B cell (primary cell): Measurements from ENCODE around the gene MRRF. TPM values are rescaled to one million over a fixed set of nuclear protein-coding genes. Genes with fewer than 3 reads are reported as not detected.

ENCODE experiments used
- ATAC-seq: fragments of 200-7000 bp; cut with Tn5 transposase; one replicate; pipeline ENCODE4 v1.10.0; 2021; ENCODE audit warnings: low read depth, mild to moderate bottlenecking, moderate number of reproducible peaks, moderate library complexity
- CTCF ChIA-PET: fragments of 350-600 bp; sonication (Branson Sonifier 250); formaldehyde crosslinking; loops from one replicate; lab custom pipeline; 2021; ENCODE audit warnings: antibody characterized with exemption, inconsistent platforms; lab: Charles Lee
- POLR2A ChIA-PET: fragments of 350-600 bp; sonication (Branson Sonifier 250); formaldehyde crosslinking; loops from one replicate; lab custom pipeline; 2021; ENCODE audit warnings: antibody characterized with exemption; lab: Charles Lee
- DNase-seq: peaks from one replicate; pipeline ENCODE4 v3.0.0; 2013
- H2AFZ ChIP-seq: 2 replicates; pipeline ENCODE4 v1.6.1; 2012; ENCODE audit warnings: mild to moderate bottlenecking, low read depth, low read length; ENCODE audit not compliant: insufficient read depth, poor library complexity, severe bottlenecking
- H3K27ac ChIP-seq, 2 donors: 1 replicate in 1 of 2; 2 replicates in 1 of 2; pipeline ENCODE4 v1.5.1; 2012 to 2013; ENCODE audit warnings: low read length in 2 of 2, mild to moderate bottlenecking in 2 of 2, moderate library complexity in 1 of 2
- H3K27me3 ChIP-seq, 4 experiments: fragments of 200-600 bp in 1 of 4; sonication (generic) in 1 of 4; replicated peaks in 1 of 4; 1 replicate in 2 of 4; 2 replicates in 2 of 4; pipeline versions ENCODE4 v1.6.1 to v1.7.0; 2013 to 2016; ENCODE audit warnings: low read length in 3 of 4, mild to moderate bottlenecking in 2 of 4, mixed read lengths in 1 of 4, moderate library complexity in 1 of 4; ENCODE audit not compliant: insufficient read depth in 4 of 4, control insufficient read depth in 3 of 4; ENCODE audit errors: control extremely low read depth in 1 of 4
- H3K36me3 ChIP-seq, 2 experiments: replicated peaks in 1 of 2; 1 replicate in 1 of 2; 2 replicates in 1 of 2; pipeline versions ENCODE4 v1.6.1 to v1.7.1; 2013; ENCODE audit warnings: low read length in 1 of 2; ENCODE audit not compliant: insufficient read depth in 2 of 2, control insufficient read depth in 1 of 2; ENCODE audit errors: control extremely low read depth in 1 of 2, extremely low read depth in 1 of 2
- H3K4me1 ChIP-seq, 2 donors: fragments of 200-600 bp in 1 of 2; sonication (generic) in 1 of 2; 1 replicate in 1 of 2; 2 replicates in 1 of 2; pipeline versions ENCODE4 v1.5.1 to v1.6.1; 2013 to 2017; ENCODE audit warnings: low read length in 2 of 2; ENCODE audit not compliant: control insufficient read depth in 2 of 2, insufficient read depth in 2 of 2
- H3K4me2 ChIP-seq: replicated peaks from 2 replicates; pipeline ENCODE3; 2012; ENCODE audit warnings: mild to moderate bottlenecking, low read depth, low read length; ENCODE audit not compliant: poor library complexity, severe bottlenecking
- H3K4me3 ChIP-seq, 5 experiments: fragments of 200-600 bp in 1 of 5; sonication (generic) in 1 of 5; 1 replicate in 3 of 5; 2 replicates in 2 of 5; pipeline versions ENCODE4 v1.5.1 to v1.7.0; 2011 to 2016; ENCODE audit warnings: low read length in 4 of 5, mild to moderate bottlenecking in 4 of 5, low read depth in 2 of 5, control low read depth in 1 of 5, moderate library complexity in 1 of 5; ENCODE audit not compliant: insufficient read depth in 1 of 5; ENCODE audit errors: control extremely low read depth in 1 of 5, extremely low read depth in 1 of 5
- H3K79me2 ChIP-seq: fragments of 200-600 bp; sonication (generic); one replicate; pipeline ENCODE4 v1.6.0; 2016; ENCODE audit warnings: low read length; ENCODE audit not compliant: control insufficient read depth, insufficient read depth
- H3K9ac ChIP-seq: fragments of 200-600 bp; sonication (generic); 2 replicates; pipeline ENCODE4 v1.6.1; 2017; ENCODE audit warnings: mild to moderate bottlenecking, low read length, moderate library complexity
- H3K9me3 ChIP-seq, 3 donors: one replicate each; pipeline versions ENCODE4 v1.6.1 to v1.7.1; 2013; ENCODE audit warnings: low read length in 2 of 3; ENCODE audit not compliant: control insufficient read depth in 2 of 3, insufficient read depth in 1 of 3; ENCODE audit errors: control extremely low read depth in 1 of 3
- H4K20me1 ChIP-seq: 2 replicates; pipeline ENCODE4 v1.6.0; 2012; ENCODE audit warnings: mild to moderate bottlenecking, low read length; ENCODE audit not compliant: insufficient read depth, control insufficient read depth, poor library complexity, severe bottlenecking
- H3K27ac Mint-ChIP-seq: one replicate; pipeline ENCODE4 v1.8.0; 2021; ENCODE audit warnings: mixed read lengths
- H3K27me3 Mint-ChIP-seq: one replicate; pipeline ENCODE4 v1.8.0; 2021; ENCODE audit warnings: mixed read lengths
- H3K4me1 Mint-ChIP-seq: one replicate; pipeline ENCODE4 v1.8.0; 2021; ENCODE audit warnings: mixed read lengths
- H3K4me3 Mint-ChIP-seq: one replicate; pipeline ENCODE4 v1.8.0; 2021; ENCODE audit warnings: mixed read lengths
- H3K9me3 Mint-ChIP-seq: one replicate; pipeline ENCODE4 v1.8.0; 2022; ENCODE audit warnings: mixed read lengths; ENCODE audit not compliant: insufficient read depth
- CTCF ChIP-seq: fragments of 200-600 bp; IDR thresholded peaks from one replicate; pipeline ENCODE4 v1.8.0; 2022; ENCODE audit warnings: antibody characterized with exemption, mild to moderate bottlenecking
- EZH2 ChIP-seq: IDR thresholded peaks from 2 replicates; pipeline ENCODE4 v1.6.1; 2012; ENCODE audit warnings: borderline replicate concordance, low read depth, mild to moderate bottlenecking, moderate library complexity, low read length; ENCODE audit not compliant: insufficient read depth, poor library complexity, severe bottlenecking
- WGBS: methylation state at CpG from one replicate; pipeline ENCODE4 v1.1.5; 2013; ENCODE audit warnings: missing lambda C conversion rate; ENCODE audit not compliant: insufficient coverage; 5-methylcytosine and 5-hydroxymethylcytosine counted together
- intact Hi-C: fragments of 100-400 bp; cut with micrococcal nuclease; formaldehyde crosslinking; loops from one replicate; pipeline ENCODE4 v1.10.0; 2022
- polyA plus RNA-seq: library from polyadenylated mRNA; depleted of rRNA; stranded (reverse); fragments of >200 nt; gene quantifications from 2 replicates; pipeline ENCODE4 v1.2.3, GENCODE V29; 2012
- total RNA-seq, 2 donors: library from RNA; stranded (reverse); fragments of 120-200 nt in 1 of 2; gene quantifications; 1 replicate in 1 of 2; 2 replicates in 1 of 2; pipeline versions ENCODE4 v1.2.3 to v1.2.4, GENCODE V29; 2013 to 2022

The MRRF gene
- total and polyA plus RNA-seq, 2 donors (not counting 1 experiment from before 2014, with no cell fraction given): 38.6 to 44.9 TPM

- H3K9me3 Mint-ChIP-seq: no peaks in the 10 kb centered on the region
- WGBS: 50% methylated on average over 1 of the region's 1 CpG
- CTCF ChIA-PET: interaction anchor here (1.7 kb wide), 1 partner anchor 23 kb away, joined by 6 read pairs; the partner anchor contains the start of genes MRRF and RBM18
- no peaks in the 10 kb centered on the region for H4K20me1 ChIP-seq
- H3K9me3 ChIP-seq: no peaks in the 10 kb centered on the region
- H3K27ac ChIP-seq: peak overlapping the region; percentile 13 to 70
- intact Hi-C loops: no loop called here
- peaks cover 33% of the 10 kb centered on the region for H3K4me1 Mint-ChIP-seq
- ATAC-seq (peak; percentile 36), DNase-seq (peak; percentile 28)
- TF ChIP-seq EZH2: no peak
- TF ChIP-seq CTCF: no peak
- H3K79me2 ChIP-seq: peaks cover 15% of the 10 kb centered on the region
- H3K27ac Mint-ChIP-seq: peak overlapping the region; percentile 71
- POLR2A ChIA-PET: no interaction called here
- H3K9ac ChIP-seq: no peak overlapping the region
- no peak overlapping the region for H3K4me3 ChIP-seq
- H3K36me3 ChIP-seq: peaks cover 18 to 34% of the 10 kb centered on the region in 2 experiments
- H3K27me3 ChIP-seq: no peaks in the 10 kb centered on the region
- peaks cover 25 to 30% of the 10 kb centered on the region in 2 donors for H3K4me1 ChIP-seq
- H2AFZ ChIP-seq: no peak overlapping the region
- peak overlapping the region; percentile 20 for H3K4me2 ChIP-seq
- no peaks in the 10 kb centered on the region for H3K27me3 Mint-ChIP-seq
- H3K4me3 Mint-ChIP-seq: peak overlapping the region; percentile 14
These were observed 22.6 kb downstream of the MRRF start for GRCh38 chr9:122287214-122287720.

- intact Hi-C loops: no loop called here
- no peaks in the 10 kb centered on the region for H3K27me3 ChIP-seq
- no CpG with 5 or more reads among the region's 3 CpGs for WGBS
- no peak overlapping the region for H2AFZ ChIP-seq
- Mint-ChIP-seq H3K4me1 (peaks cover 25% of the 10 kb centered on the region), H3K27ac (no peak overlapping the region), H3K9me3 (no peaks in the 10 kb centered on the region), H3K4me3 (no peak overlapping the region), H3K27me3 (no peaks in the 10 kb centered on the region)
- ChIA-PET POLR2A (no interaction called here), CTCF (interaction anchor here (1.5 kb wide), 1 partner anchor 15 kb away, joined by 3 read pairs; no protein-coding TSS in a partner anchor)
- DNase-seq: no peak
- H3K36me3 ChIP-seq: peaks cover 17 to 38% of the 10 kb centered on the region in 2 experiments
- no peak for ATAC-seq
- H3K4me3 ChIP-seq: no peak overlapping the region
- peaks cover 18% of the 10 kb centered on the region for H3K79me2 ChIP-seq
- no peaks in the 10 kb centered on the region for H3K9me3 ChIP-seq
- no peak overlapping the region for H3K27ac ChIP-seq
- no peak overlapping the region for H3K4me2 ChIP-seq
- H3K9ac ChIP-seq: no peak overlapping the region
- H3K4me1 ChIP-seq: peaks cover 17 to 19% of the 10 kb centered on the region in 2 donors
- TF ChIP-seq CTCF (no peak), EZH2 (no peak)
- H4K20me1 ChIP-seq: no peaks in the 10 kb centered on the region
These were observed 26.8 kb downstream of the MRRF start for GRCh38 chr9:122291458-122291857.
